ENCODE results near the gene PEA15. TPM values are rescaled to one million over a fixed set of nuclear protein-coding genes. Genes with fewer than 3 reads are reported as not detected.

The PEA15 gene
- 317 TPM for total RNA-seq
- long read RNA-seq, transcript PEA15-201 (4 exons, 2,471 nt) = major isoform, 258 of 392 reads
- long read RNA-seq, partial matches to known transcripts = 113 of 392 reads
- long read RNA-seq, other reads (novel, unspliced or antisense) = 18 of 392 reads

DNA sequence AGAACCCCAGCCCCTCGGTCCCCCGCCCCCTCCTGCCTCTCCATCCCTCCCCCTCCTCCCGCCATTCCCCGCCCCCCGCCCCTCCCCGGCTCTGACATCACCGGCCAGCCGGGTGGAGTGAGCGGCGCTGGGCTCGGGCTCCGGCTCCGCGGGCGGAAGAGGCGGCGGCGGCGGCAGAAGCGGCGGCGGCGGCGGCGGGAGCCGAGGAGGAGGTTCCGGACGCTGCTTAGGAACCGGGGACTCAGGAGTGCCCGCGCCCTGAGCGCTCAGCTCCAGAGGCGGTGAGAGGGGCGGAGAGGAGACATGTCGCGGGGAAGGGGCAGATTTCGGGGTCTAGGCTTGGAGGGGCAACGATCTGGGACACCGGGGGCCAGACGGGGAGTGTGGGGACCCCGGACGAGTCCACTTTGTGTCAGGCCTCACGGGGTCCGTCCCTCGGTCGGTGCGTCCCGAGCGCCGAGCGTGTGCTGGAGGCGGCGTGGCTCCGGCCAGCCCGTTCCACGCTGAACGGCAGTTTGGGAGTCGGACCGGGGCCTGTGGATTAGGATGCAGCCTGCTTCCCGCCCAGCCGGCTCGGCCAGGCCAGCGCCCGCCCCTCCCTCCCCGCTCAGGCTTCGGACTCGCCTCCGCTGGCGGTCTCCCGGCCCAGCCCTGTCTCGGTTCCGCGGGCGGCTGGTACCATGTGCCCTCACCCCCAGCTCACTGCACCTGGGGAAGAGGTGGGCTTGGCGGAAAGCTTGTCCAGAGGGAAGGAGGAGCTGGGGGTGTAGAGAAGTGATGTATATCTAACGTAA, at the start of gene PEA15:
TSS of gene PEA15 (plus strand) at position 143 of the 794 bp plus-strand sequence. CDS start 6,161 bp downstream, outside the sequence.
- intact Hi-C loops (cut with DNase I) = loop anchor here (5.0 kb wide), 1 partner anchor 103 kb away; no protein-coding TSS in a partner anchor
- peak; percentile 84 for DNase-seq (ENCODE audit: low spot score)

DNA sequence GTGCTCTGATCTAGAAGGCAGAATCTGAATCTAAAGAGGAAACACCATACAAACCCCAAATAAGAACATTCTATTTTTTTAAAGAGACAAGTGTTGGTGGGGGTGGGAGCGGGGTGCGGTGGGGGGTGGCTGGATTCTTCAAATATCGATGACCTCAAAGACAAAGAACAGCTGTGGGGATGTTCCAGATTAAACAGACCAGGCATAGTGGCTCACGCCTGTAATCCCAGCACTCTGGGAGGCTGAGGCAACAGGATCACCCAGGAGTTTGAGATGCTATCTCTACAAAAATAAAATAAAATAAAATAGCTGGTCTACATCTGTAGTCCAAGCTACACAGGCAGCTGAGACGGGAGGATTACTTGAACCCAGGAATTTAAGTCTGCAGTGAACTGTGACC, 48.8 kb upstream of the PEA15 start:
- intact Hi-C loops (cut with DNase I) = no loop called here

DNA sequence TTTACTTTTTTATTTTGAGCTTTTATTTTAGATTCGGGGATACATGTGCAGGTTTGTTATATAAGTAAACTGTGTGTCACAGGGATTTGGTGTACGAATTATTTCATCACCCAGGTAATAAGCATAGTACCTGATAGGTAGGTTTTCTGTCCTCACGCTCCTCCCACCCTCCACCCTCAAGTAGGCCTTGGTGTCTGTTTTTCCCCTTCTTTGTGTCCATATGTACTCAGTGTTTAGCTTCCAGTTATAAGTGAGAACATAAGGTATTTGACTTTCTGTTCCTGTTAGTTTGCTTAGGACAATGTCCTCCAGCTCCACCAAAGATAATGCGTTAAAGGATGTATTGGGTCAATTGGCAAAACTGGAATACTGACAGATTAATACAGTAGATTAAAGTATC, 48.0 kb upstream of the PEA15 start:
- intact Hi-C loops (cut with DNase I) = no loop called here
- DNase-seq (ENCODE audit: low spot score) = no peak

More for the DNA sequence above, 48.8 kb upstream of the PEA15 start:
- no peak for DNase-seq (ENCODE audit: low spot score)

DNA sequence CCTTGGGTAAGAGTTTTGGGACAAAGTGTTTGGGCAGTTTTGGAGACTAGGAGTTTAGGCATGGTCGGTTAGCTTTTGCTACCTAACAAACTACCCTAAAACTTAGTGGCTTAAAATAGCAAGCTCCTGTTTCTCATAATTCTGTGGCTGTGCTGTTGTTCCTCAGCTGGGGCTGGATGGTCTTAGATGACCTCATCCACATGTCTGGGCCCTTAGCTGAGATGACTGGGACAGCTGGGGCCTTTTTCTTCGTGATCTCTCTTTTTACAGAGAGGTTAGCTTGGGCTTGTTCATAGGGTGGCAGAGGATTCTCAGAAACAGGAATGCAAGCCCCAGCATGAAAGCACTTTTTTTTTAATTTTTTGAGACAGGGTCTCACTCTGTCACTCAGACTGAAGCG, 47.2 kb upstream of the PEA15 start:
- intact Hi-C loops (cut with DNase I) = no loop called here
- DNase-seq (ENCODE audit: low spot score) = no peak

GRCh38 chr1:160158534-160158933, 46.6 kb upstream of the PEA15 start:
- intact Hi-C loops (cut with DNase I) = no loop called here
- DNase-seq (ENCODE audit: low spot score) = no peak

DNA sequence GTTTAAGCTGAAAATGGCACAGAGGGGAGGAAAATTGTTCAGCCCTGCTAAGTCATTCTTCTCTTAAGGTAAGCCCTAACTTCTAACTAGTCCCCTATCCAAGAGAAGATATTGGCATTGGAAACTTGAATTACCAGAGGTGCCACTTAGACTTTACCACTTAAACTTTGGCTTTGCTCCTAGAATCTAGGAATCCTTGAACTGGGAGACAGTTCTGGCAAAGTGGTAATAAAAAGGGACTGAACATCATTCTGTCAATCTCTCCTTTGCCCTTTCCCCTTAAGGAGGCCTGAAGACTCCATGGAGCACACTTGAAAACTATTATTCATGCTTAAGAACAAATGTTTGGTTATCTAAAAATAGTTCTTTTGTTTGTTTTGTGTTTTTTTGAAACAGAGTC, 45.3 kb upstream of the PEA15 start:
- no peak for DNase-seq (ENCODE audit: low spot score)
- intact Hi-C loops (cut with DNase I) = no loop called here

DNA sequence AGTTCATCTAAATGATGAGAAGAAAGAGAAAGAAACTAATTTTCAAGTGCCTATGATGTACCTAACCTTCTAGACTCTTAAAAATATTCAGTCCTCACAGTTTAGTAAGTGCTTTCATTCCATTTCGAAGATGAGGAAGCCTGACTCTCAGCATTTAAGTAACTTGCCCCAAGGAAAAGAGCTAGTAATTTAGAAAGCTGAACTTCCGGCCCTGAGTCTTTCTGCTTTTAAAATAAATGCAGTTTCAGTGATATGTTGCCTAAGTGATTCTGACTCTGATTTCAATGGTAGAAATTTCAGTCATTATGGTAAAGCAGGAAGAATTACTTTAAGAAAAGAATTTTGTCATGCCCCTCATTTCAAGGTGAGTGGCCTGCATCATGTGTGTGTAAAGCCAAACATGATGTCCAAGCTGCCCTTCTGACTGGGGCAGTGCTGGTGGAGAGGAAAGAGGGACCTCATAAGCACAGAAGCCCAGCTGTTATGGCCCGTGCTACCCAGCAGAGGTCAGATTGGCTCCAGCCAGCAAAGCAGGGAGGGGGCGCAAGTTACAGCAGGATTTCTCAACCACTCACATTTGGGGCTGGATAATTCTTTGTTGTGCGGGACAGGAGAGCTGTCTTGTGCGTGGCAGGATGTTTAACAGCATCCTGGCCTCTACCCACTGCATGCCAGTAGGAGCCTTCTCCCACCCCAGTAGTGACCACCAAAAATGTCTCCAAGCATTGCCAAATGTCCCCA, 43.0 kb upstream of the PEA15 start:
- no peak for DNase-seq (ENCODE audit: low spot score)
- intact Hi-C loops (cut with DNase I) = loop anchor here (1.0 kb wide), 1 partner anchor 58 kb away; no protein-coding TSS in a partner anchor

- DNase-seq (ENCODE audit: low spot score) = no peak
- intact Hi-C loops (cut with DNase I) = loop anchor here (1.0 kb wide), 1 partner anchor 57 kb away; no protein-coding TSS in a partner anchor
These were observed 42.3 kb upstream of the PEA15 start for GRCh38 chr1:160162931-160163330.

- no peak for DNase-seq (ENCODE audit: low spot score)
- intact Hi-C loops (cut with DNase I) = no loop called here
These were observed 41.6 kb upstream of the PEA15 start for GRCh38 chr1:160163615-160164014.

GRCh38 chr1:160164121-160164520, 41.1 kb upstream of the PEA15 start:
- no peak for DNase-seq (ENCODE audit: low spot score)
- intact Hi-C loops (cut with DNase I) = no loop called here

DNA sequence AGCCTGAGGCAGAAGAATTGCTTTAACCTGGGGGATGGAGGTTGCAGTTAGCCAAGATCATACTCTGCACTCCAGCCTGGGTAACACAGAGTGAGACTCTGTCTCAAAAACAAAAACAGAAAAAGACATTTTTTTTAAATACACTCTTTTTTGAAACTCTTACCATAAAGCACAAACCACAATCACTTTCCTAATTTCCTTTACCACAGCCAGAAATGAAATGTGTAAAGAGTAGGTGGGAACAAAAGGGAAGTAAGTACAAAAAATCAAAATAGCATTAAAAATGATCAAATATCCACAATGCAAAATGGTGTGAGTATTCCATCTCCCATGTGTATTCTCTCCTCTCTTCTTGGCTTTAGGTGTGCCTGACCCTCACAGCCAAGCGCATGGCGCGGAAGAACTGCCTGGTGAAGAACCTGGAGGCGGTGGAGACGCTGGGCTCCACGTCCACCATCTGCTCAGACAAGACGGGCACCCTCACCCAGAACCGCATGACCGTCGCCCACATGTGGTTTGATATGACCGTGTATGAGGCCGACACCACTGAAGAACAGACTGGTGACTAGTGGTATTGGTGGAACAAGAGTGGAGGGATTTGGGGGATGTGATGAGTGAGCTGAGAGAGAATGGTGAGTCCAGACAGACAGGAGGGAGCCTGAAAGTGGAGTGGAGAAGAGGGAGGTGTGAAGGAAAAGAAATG, 38.9 kb upstream of the PEA15 start:
- intact Hi-C loops (cut with DNase I) = no loop called here
- DNase-seq (ENCODE audit: low spot score) = no peak

- intact Hi-C loops (cut with DNase I) = no loop called here
These were observed 38.1 kb upstream of the PEA15 start for GRCh38 chr1:160167056-160167455.

GRCh38 chr1:160167580-160167979, 37.6 kb upstream of the PEA15 start:
- no peak for DNase-seq (ENCODE audit: low spot score)
- intact Hi-C loops (cut with DNase I) = no loop called here

More at GRCh38 chr1:160167056-160167455, 38.1 kb upstream of the PEA15 start:
- no peak for DNase-seq (ENCODE audit: low spot score)

GRCh38 chr1:160168016-160168415, 37.2 kb upstream of the PEA15 start:
- intact Hi-C loops (cut with DNase I) = no loop called here
- DNase-seq (ENCODE audit: low spot score) = no peak

DNA sequence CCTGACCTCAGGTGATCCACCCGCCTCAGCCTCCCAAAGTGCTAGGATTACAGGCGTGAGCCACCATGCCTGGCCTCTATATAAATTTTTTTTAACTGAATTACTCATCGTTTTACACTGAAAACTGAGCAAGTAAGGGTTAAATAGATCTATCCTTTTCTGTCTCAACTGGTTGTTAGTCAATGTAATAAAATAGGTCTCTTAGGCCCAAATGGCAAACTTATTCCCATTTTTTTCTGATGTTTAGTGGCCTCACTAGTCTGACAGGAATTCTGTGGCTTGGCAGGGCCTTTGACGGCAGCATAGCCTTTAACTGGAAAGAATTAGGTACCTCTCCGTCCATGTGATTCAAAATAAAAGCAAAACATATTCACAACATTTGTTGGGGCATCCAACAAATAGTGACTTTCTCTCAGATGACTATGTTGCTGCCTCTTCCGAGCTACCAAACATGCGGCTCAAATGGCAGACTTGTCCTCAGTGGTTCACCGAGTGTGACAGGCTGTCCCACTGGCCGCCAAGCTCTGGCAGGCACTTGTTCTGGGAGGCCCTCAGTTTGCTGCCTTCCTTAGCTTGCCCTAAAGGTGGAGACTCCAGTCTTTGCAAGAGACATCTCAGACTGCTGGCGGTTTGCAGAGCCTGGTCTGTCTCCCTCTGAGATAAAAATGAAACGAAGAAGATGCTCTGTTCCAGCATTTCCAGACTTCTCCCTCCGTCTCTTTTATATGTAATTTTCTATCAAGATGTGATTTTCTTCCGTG, 36.4 kb upstream of the PEA15 start:
- intact Hi-C loops (cut with DNase I) = no loop called here
- DNase-seq (ENCODE audit: low spot score) = no peak

- intact Hi-C loops (cut with DNase I) = no loop called here
- DNase-seq (ENCODE audit: low spot score) = no peak
These were observed 35.4 kb upstream of the PEA15 start for GRCh38 chr1:160169553-160170399.

GRCh38 chr1:160171354-160171753, 33.8 kb upstream of the PEA15 start:
- DNase-seq (ENCODE audit: low spot score) = no peak
- intact Hi-C loops (cut with DNase I) = no loop called here

- intact Hi-C loops (cut with DNase I) = no loop called here
- no peak for DNase-seq (ENCODE audit: low spot score)
These were observed 33.2 kb upstream of the PEA15 start for GRCh38 chr1:160171980-160172379.

Data from cardiac septum (tissue), 1 donor.